Cardiac muscle cell (in vitro differentiated cells and primary cell): Measurements from ENCODE around the gene FITM1. TPM values are rescaled to one million over a fixed set of nuclear protein-coding genes. Genes with fewer than 3 reads are reported as not detected.
A peak's percentile ranks its signal among the peaks of the same experiment; 100 is the strongest.

Source experiments
- DNase-seq, 2 donors: peaks; one replicate each; pipeline versions ENCODE4 v3.0.0 to v3.0.0-alpha.2; 2010 to 2017; ENCODE audit warnings: low read depth in 1 of 2, low spot score in 1 of 2
- H3K27ac ChIP-seq: fragments of 200-600 bp; sonication (generic); 2 replicates; pipeline ENCODE4 v1.5.1; 2016
- H3K27me3 ChIP-seq: fragments of 200-600 bp; sonication (generic); 2 replicates; pipeline ENCODE4 v1.6.0; 2016; ENCODE audit warnings: control low read depth
- H3K36me3 ChIP-seq: fragments of 200-600 bp; sonication (generic); 2 replicates; pipeline ENCODE4 v1.5.1; 2016; ENCODE audit warnings: control low read depth
- H3K4me1 ChIP-seq: fragments of 200-600 bp; sonication (generic); 2 replicates; pipeline ENCODE4 v1.8.1; 2017; ENCODE audit warnings: low read depth, mild to moderate bottlenecking, mixed run types
- H3K4me3 ChIP-seq: fragments of 200-600 bp; sonication (generic); 2 replicates; pipeline ENCODE4 v1.5.1; 2016; ENCODE audit warnings: mild to moderate bottlenecking
- H3K9me3 ChIP-seq: fragments of 200-600 bp; sonication (generic); 2 replicates; pipeline ENCODE4 v1.5.1; 2017; ENCODE audit warnings: low read depth, mild to moderate bottlenecking, control low read depth
- polyA plus RNA-seq: library from polyadenylated mRNA; unstranded; fragments of >200 nt; fragmentation: Nextera tagmentation; extraction: Ambion mirVana; gene quantifications from 2 replicates; pipeline ENCODE4 v1.2.1, GENCODE V29; 2016
- total RNA-seq: library from RNA; depleted of rRNA; stranded (reverse); fragments of >200 nt; gene quantifications from 2 replicates; pipeline ENCODE4 v1.2.3, GENCODE V29; 2016
- TF ChIP-seq, protein P1 (sequence below): IDR thresholded peaks from 2 replicates; pipeline ENCODE4 v1.5.1; 2012; ENCODE audit warnings: low read depth, mild to moderate bottlenecking, low read length

The FITM1 gene
- total and polyA plus RNA-seq, 2 experiments from 2014 or later: 124 to 209 TPM

DNA sequence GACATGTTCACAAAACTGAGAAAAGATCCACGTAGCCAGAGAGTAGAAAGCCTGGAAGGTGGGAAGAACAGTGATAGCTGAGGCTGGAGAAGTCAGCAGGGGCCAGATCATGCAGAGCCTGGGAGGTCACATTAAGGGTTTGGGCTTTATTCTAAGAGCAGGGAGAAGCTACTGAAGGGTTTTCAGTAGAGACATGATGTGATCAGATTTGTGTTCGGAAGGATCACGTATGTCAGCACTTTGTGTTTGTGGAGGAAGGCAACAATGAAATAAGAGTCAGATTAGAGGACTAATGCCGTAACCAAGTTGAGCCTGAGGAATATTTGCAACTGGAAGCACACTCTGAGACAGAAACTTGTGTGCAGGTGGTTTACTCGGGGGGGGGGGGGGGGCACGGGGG is 40.6 kb upstream of the FITM1 start:
- Histone ChIP-seq H3K4me3 (no peak overlapping the region), H3K4me1 (peaks cover under 1% of the 10 kb centered on the region), H3K9me3 (no peaks in the 10 kb centered on the region), H3K27me3 (no peaks in the 10 kb centered on the region), H3K36me3 (no peaks in the 10 kb centered on the region), H3K27ac (no peak overlapping the region)
- DNase-seq: no peak
- TF ChIP-seq, protein P1, sequence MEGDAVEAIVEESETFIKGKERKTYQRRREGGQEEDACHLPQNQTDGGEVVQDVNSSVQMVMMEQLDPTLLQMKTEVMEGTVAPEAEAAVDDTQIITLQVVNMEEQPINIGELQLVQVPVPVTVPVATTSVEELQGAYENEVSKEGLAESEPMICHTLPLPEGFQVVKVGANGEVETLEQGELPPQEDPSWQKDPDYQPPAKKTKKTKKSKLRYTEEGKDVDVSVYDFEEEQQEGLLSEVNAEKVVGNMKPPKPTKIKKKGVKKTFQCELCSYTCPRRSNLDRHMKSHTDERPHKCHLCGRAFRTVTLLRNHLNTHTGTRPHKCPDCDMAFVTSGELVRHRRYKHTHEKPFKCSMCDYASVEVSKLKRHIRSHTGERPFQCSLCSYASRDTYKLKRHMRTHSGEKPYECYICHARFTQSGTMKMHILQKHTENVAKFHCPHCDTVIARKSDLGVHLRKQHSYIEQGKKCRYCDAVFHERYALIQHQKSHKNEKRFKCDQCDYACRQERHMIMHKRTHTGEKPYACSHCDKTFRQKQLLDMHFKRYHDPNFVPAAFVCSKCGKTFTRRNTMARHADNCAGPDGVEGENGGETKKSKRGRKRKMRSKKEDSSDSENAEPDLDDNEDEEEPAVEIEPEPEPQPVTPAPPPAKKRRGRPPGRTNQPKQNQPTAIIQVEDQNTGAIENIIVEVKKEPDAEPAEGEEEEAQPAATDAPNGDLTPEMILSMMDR: no peak

- Histone ChIP-seq H3K9me3 (no peaks in the 10 kb centered on the region), H3K4me3 (no peak overlapping the region), H3K27ac (no peak overlapping the region), H3K27me3 (no peaks in the 10 kb centered on the region), H3K36me3 (no peaks in the 10 kb centered on the region), H3K4me1 (peaks cover 7% of the 10 kb centered on the region)
- DNase-seq: no peak
- TF ChIP-seq, protein P1: no peak
These were observed 38.4 kb upstream of the FITM1 start for GRCh38 chr14:24092110-24092504.

DNA sequence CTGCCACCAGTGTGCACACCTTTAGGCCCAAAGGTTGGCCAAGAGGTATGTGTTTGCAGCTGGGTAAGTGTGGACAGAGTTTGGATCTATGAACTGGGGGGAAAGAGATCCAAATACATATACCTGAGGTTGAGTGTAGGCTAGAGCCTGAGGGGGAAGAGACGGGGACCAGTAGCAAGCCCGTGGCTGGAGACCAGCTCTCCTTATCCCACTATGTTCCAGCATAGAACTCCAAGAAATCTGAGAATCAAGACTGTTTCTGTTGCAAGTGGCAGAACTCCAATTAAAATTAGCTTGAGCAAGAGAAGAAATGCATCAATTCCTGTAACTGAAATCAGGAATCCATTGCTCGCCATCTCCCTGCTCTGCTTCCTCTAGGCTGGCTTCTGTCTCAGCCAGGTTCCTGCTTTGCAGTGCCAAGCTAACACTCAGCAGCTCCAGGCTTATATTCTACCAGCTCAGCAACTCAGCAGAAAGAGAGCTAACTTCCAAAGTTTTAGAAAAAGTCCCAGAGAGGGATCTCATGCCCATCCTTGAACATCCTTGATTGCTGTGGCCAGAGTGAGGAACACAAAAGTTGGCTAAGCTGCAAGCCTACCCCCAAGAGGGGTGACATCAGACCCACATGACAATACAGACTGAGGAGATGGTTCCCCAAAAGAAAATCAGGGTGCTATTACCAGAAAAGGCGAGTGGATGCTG is 37.8 kb upstream of the FITM1 start:
- DNase-seq: peak in 1 of 2 donors; percentile 8
- Histone ChIP-seq H3K36me3 (no peaks in the 10 kb centered on the region), H3K4me3 (no peak overlapping the region), H3K4me1 (peaks cover 7% of the 10 kb centered on the region), H3K9me3 (no peaks in the 10 kb centered on the region), H3K27me3 (no peaks in the 10 kb centered on the region), H3K27ac (no peak overlapping the region)
- TF ChIP-seq, protein P1: no peak

DNA sequence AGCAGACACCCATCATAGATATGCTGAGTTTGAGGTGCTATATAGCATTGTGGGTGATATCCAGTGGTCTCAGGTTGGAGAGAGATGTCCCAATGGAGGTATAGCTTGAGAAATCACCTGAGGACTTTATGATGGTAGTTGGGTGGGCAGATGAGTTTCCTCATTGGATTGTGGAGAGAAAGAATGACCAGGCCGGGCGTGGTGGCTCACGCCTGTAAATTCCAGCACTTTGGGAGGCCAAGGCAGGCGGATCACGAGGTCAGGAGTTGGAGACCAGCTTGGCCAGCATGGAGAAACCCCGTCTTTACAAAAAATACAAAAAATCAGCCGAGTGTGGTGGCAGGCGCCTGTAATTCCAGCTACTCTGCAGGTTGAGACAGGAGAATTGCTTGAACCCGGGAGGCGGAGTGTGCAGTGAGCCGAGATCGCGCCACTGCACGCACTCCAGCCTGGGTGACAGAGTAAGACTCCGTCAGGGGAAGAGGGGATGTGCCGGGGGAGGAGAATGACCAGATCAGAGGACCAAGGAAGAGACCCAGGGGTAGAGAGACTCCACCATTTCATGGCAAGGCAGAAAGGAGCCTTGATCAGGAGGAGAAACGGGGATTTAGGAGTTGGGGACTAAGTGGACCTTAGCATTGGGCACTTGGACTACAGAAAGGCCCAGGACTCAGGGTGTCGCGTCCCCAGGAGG is 37.1 kb upstream of the FITM1 start:
- Histone ChIP-seq H3K9me3 (no peaks in the 10 kb centered on the region), H3K36me3 (no peaks in the 10 kb centered on the region)

DNA sequence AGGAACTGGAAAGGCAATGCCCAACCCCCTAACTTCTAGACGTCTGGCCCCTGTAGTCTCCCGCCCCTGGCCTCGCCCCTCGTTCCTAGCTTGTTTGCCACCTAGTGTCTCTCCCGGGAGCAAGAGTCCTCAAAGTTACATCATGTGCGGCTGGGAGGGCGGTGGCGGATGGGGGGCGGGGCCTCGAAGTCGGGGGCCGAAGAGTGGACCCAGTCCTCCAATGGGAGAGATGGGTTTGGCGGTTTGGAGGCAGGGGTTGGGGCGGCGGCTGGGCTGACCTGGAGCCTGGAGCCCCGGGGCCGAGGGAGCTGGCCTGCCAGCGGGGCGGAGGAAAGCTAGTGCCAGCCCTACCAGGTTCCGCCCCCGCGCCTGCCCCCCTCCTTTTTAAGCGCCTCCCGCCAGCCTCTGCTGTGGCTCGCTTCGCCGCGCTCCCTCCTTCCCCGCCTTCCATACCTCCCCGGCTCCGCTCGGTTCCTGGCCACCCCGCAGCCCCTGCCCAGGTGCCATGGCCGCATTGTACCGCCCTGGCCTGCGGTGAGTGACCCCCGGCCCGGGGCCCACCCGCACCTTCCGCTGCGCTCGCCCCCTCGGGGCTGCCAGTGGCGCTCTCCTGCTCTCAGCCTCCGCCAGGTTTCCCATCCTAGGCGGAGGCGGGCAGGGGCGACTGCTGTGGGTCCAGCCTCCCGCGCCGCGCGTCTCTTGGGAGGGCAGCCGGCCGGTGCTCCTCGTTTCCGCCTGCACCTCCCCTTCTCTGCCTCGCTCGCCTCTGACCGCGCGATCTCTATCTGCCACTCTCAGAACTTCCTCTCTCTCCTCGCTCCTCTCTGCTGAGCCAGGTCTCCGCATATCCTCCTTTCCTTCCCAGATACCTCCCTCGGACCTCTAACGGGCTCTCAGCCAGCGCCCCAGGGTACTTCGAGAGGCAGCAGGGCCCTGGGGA is 36.3 kb upstream of the FITM1 start, which contains the start of gene PCK2:
TSS of gene PCK2 (plus strand) at position 411 of the 940 bp plus-strand sequence. CDS start at position 506, 95 bp downstream.
- DNase-seq: peak; percentile 90 to 96
- H3K9me3 ChIP-seq: no peaks in the 10 kb centered on the region
- H3K27me3 ChIP-seq: no peaks in the 10 kb centered on the region
- no peaks in the 10 kb centered on the region for H3K36me3 ChIP-seq
- H3K4me1 ChIP-seq: peaks cover 7% of the 10 kb centered on the region
- peak within 1 kb of the TSS; percentile 45 for H3K4me3 ChIP-seq
- H3K27ac ChIP-seq: no peak within 1 kb of the TSS
- TF ChIP-seq, protein P1: peak; percentile 12

More for the DNA sequence above, 37.1 kb upstream of the FITM1 start:
- H3K4me3 ChIP-seq: peak overlapping the region; percentile 45
- no peak overlapping the region for H3K27ac ChIP-seq
- H3K4me1 ChIP-seq: peaks cover 7% of the 10 kb centered on the region
- no peak for DNase-seq
- H3K27me3 ChIP-seq: no peaks in the 10 kb centered on the region
- TF ChIP-seq, protein P1: no peak
